Stimulated activated CD4-positive, alpha-beta T cell treated with anti-CD3 and anti-CD28 coated beads, Interleukin-1b, Interleukin-23, amount 100 ng/mL, for 4 hours (primary cell): ENCODE measurements around the gene GRIN2C.

Experiments used
- DNase-seq, 2 donors: peaks; one replicate each; pipeline ENCODE4 v3.0.0-alpha.2; 2020; ENCODE audit warnings: low read depth in 2 of 2

The GRIN2C gene

DNA sequence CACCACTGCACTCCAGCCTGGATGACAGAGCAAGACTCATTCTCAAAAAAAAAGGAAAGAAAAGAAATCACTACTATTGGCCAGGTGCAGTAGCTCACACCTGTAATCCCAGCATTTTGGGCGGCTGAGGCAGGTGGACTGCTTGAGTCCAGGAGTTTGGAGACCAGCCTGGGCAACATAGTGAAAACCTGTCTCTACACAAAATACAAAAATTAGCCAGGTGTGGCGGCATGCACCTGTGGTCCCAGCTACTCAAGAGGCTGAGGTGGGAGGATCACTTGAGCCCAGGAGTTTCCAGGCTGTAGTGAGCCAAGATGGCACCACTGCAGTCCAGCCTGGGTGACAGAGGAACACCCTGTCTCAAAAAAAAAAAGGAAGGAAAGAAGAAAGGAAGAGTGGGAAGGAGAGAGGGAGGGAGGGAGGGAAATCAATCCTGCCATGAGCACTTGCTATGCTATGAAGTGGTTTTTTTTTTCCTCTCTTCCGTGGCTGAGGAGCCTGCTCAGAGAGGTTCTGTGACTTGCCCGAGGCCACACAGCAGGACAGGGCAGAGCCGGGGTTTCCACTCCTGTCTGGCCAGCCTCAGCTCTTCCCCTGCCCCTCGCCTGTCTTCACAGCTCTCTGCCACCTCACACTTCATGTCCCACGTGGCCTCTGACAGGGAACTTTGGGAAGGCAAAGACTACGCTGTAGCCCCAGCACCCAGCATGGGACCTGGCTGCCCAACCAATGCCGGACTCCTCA is 10.9 kb downstream of the GRIN2C start:
- DNase-seq: no peak

- no peak for DNase-seq
Measured at GRCh38 chr17:74846621-74847020, 13.1 kb downstream of the GRIN2C start.

DNA sequence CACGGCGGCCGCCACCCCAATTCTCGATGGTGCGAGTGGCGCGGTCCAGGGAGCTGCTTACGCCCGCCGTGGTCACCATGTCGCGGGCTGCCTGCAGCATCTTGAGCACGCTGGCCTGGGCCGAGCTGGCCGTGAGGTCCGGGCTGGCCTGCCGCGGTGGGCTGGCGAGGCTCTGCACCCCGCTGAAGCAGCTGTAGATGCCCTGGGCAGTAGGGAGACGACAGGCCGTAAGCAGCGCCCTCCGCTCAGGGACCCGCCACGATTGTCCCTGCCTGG is 16.4 kb downstream of the GRIN2C start:
- DNase-seq: no peak

GRCh38 chr17:74842599-74843351 is 16.9 kb downstream of the GRIN2C start:
- no peak for DNase-seq

DNA sequence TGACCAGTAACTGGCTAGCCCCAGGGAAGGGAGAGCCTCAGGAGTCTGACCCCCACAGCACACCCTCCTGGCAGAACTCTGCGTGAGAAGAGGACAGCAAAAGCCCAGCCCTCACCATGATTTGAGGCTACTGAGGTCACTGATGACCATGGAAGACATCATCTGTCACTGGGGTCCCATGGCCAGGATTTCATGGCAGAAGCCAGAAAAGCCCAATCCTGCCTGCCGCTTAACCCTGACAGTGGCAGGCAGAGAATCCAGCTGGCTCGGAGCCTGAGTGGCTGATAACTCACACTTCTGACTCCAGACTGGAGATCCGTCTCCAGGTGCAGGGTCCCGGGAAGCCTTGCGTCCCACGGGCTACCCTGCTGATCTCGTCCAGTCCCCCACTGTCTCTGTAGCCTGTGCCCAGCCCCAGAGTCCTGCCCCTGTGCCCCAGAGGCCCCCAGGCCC is 17.5 kb downstream of the GRIN2C start:
- DNase-seq: no peak

- DNase-seq: no peak
Measured at GRCh38 chr17:74840989-74841666, 18.6 kb downstream of the GRIN2C start.

- no peak for DNase-seq
Measured at GRCh38 chr17:74839990-74840852, 19.5 kb downstream of the GRIN2C start.

- DNase-seq: no peak
Measured at GRCh38 chr17:74838274-74838673, 21.4 kb downstream of the GRIN2C start.

DNA sequence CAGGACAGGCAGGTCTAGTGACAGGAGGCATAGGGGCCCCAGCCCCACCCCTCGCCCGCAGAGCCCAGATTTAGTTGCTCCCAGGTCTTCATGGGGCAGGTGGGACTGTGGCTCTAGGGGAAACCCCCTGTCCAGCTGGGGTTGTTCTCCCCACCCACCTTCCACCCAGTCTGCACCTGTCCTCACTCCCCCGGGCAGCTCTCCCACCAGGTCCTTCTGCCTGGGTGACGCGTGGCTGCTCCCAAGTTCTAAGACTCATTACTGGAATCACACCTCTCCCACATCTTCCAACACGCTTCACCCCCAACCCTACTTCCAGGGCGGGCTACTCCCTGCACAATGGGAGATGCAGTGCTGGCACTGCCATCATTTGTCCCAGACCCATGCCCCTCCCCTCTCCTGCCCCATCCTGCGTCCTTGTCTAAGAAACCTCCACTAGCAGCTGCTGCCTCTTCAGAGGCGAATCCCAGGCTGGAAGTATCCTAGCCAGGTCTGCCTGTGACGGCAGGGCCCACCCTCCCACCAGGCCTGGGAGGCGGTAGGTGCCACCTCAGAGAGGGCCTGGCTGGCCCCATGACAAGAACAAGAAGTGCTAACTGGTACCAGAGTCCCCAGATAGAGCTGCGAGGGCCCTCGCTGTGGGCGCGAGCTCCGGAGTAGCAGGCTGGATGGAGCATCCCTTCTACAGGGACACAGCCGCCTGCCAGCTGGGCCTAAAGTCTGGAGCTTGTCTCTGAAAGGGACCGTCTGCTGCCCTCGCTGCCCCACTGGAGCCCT is 22.8 kb downstream of the GRIN2C start:
- no peak for DNase-seq

GRCh38 chr17:74836191-74836590 is 23.5 kb downstream of the GRIN2C start:
- DNase-seq: no peak

- DNase-seq: no peak
Measured at GRCh38 chr17:74833501-74834377, 25.9 kb downstream of the GRIN2C start.

DNA sequence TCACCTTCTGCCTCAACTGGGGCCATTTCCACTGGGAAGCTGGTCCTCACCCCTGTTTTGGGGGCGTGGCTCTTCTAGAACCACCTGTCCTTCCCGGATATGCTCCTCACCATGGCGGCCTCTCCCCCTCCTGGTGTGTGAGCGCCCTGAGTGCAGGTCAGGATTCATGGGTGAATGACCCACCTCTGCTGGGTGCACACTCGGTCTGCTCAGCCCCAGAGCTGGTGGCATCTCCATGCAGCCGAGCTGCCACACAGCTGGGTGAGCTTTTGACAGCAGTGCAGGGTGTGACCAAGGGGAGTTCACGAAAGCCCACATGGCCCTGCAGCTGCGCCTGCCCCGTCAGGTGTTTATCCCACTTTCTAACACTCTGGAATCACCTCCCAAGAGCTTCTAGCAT is 27.3 kb downstream of the GRIN2C start:
- no peak for DNase-seq

- no peak for DNase-seq
Measured at GRCh38 chr17:74831444-74832146, 28.1 kb downstream of the GRIN2C start.

- DNase-seq: no peak
Measured at GRCh38 chr17:74830861-74831260, 28.8 kb downstream of the GRIN2C start.

DNA sequence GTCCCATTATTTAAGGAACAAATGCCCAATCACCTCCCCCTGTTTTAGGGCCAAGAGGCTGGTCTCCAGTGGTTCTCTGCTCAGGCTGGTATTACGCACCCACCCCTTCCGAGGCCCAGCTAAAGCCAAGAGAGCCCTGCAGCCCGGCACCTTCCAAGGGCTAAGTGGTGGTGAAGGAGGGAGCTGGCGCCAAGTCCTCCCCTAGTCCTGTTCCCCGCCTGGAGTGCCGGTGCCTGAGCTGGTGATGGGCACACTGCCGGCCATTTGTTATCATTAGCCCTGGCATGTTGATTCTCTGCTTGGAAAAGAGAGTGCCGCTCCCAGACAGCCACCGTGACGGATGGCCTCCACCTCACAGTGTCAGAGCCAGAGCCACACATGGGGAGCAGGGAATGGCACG is 31.9 kb downstream of the GRIN2C start:
- DNase-seq: no peak

DNA sequence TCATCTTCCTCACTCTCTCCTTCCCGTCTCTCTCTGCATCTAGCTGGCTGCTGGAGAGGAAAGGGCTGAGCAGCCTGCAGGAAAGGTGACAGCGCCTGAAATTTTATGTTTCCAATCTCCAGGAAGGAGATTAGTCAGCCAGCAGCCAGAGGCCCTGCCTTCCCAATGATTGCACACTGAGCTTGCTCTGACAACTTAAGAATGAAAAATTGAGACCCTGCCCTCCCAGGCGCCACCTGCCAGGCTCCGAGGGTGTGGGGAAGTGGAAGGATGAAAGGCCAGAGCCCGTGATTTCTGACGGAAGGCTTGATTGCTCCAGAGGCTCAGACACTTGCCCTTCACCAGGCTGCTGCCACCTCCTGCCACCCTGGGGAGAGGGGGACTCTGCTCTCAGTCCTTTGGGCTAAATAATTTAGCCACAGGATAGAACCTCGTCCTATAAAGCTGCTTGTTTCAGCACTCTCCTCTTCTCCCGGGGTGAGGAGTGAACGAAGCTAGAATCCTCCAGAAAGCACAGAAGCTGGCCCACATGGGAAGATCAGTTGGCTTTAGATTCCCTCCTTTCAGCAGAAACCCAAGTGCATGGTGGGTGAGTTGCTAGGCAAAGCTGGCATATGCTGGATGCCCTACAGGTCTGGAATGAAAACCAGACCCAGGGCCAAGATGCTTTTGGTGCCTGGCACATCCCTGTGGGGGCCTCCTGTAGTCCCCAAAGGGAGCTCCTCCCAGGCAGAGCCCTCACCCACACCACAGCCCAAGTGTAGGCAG is 33.5 kb downstream of the GRIN2C start:
- DNase-seq: no peak

GRCh38 chr17:74824961-74825627 is 34.6 kb downstream of the GRIN2C start:
- no peak for DNase-seq

- no peak for DNase-seq
Measured at GRCh38 chr17:74822939-74823367, 36.7 kb downstream of the GRIN2C start.
